Mesenteric fat pad (tissue), 1 donor: ENCODE data around the gene TMEM185B. TPM values are rescaled to one million over a fixed set of nuclear protein-coding genes. Genes with fewer than 3 reads are reported as not detected.
A peak's percentile ranks its signal among the peaks of the same experiment; 100 is the strongest.

Source experiments
- DNase-seq: peaks from one replicate; pipeline ENCODE4 v3.0.0-alpha.2; 2020; ENCODE audit warnings: low spot score
- total RNA-seq: library from RNA; stranded (reverse); fragmentation: NEBNext Ultra II Directional; extraction: Animal tissue kit (Norgen Biotek cat#: 25700); gene quantifications from one replicate; pipeline ENCODE4 v1.2.1, GENCODE V29; 2021
- donor health status: DM: yes; HTN: yes; CAD: no.

TMEM185B gene
- total RNA-seq, 1 donor from 2014 or later = 20.4 TPM

DNA sequence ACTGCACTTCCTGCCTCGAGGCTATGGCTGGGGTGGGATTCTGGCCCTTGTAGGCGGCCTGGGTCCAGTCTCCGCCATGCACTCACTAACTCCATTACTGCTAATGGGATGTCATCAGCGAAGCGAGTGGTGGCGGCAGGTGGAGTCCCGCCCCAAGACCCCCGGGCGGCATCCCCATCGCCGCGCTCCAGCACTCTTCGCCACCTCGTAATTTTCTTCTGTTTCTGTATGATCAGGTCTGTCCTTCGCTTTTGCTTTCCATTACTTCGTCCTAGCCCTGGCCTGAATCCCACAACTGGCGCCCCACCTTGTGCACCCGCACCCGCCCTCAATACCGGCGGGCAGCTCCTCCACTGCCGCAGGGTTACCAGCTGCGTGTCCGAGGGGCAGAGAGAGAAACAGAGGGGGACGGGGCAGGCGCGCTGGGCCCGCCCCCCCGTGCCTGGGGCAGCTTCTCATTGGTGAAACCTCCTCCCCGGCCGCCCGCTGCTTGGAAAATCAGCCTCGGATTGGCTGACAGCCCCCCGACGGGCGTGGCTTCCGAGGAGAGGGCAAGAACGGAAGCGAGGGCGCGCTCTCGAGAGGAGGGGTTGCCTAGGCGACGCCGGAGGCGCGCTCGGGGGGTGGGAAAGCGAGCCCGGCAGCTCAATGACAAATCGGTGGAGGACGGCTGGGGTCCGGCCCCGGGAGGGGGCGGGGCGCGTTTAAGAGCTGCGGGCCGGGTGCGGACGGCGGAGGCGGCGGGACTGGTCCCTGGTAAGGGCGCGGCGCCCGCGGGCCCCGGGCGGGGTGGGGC, 29.2 kb upstream of the TMEM185B start, which contains the start of gene RALB:
Gene RALB (plus strand): TSS at position 628 of the 796 bp plus-strand sequence. CDS start 25,813 bp downstream, outside the sequence.
- peak; percentile 100 for DNase-seq

DNA sequence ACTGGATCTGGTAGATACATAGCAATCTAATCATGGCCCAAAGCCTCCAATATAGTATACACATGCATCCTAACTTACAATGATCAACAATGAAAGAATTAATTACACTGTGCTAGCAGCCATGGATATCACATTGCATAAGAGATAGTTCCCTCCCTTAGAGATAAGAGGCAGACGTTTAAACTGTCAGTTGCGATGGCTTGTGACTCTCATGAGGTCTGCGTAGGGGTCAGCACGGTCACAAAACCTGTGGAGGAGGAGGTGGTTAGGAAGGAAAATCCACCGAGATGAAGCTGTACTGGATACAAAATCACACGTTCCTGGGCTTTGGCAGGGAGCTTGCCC, 28.7 kb upstream of the TMEM185B start:
- no peak for DNase-seq

DNA sequence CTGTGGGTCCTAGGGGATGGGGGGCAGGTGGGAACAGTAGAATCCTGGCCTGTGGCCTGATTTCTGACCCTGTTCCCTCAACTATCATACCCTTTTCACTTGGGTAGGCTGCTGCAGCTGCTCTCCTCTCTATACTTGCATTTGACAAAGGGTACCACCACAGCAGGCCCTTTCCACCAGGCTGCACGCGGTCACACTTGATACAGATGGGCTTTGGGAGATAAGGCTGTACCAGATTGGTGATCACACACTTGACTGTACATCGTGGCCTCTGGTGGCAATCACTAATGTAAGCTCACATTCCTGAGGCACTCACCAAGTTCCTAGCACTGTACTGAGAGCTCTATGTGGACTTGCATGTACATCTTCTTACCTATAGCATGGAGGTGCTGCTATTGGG, 27.9 kb upstream of the TMEM185B start:
- DNase-seq = peak; percentile 59

DNA sequence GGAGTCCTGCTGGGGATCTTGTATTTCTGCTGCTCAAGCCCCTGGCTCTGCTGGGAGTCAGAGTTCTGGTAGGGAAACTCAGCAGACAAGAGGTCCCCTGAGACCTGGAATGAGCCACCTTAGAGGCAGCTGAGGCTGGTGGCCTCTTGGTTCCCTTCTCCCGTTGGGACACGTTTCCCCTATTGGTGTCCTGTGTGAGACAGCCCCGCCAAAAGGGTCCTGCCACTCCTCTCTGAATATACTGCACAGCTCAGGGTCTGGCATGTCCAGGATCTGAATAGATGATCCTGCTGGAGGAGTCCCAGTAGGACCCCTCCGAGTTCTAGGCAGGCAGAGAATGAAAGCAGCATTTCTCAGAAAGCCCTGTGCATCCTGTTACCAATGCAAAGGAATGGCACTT, 27.4 kb upstream of the TMEM185B start:
- peak; percentile 81 for DNase-seq

DNA sequence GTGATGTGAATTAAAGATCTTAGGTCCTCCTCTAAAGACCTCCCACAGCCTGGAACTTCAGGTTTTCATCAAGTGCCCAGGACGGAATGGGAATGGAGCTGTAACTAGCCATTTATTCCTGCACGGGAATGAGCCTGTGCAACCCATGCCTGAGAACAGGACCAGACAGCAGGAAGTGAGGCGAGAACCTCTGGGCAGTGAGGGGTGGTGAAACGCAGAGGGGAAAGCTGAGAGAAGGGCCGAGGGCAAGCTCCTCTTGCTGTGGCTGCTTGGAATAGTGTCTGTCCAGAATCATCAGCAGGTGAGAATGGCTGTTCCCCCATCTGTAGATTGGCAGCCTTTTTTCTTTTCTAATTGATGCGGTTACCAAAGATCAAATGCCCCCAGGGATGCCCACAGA, 24.7 kb upstream of the TMEM185B start:
- DNase-seq = no peak

DNA sequence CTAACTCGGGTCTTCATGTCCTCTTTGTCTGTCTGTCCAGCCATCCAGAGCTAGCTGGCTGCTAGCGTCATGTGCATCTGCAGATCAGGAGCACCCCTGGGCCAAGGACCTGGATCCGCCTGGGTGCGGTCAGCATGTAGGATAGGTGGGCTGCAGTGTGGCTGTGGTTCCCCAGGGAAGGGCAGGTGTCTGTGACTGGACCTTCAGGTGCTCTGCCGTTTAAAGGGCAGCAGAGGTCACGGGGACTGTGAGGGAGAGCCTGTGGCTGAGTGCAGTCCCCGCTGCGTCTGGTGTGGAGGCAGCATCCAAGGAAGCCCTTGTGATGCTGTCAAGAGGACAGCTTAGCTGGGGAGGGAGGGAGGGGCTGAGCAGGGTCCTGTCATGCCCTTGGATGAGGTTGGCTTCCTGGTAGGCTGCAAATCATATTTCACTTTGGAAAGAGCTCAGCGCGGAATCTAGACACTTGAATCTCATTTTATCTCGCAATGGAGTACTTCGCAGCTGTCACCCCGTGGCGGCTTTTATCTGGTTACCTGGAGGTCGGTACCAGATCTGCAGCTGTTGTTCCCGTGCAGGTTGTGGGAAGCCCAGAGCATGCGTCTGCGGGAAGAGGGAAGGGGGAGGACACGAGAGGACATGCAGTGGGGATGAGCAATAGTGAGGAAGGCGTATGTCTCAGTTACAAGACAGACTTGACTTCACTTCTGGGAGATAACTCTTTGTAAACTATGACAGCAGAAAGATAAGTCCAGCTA, 23.5 kb upstream of the TMEM185B start:
- peak; percentile 74 for DNase-seq

DNA sequence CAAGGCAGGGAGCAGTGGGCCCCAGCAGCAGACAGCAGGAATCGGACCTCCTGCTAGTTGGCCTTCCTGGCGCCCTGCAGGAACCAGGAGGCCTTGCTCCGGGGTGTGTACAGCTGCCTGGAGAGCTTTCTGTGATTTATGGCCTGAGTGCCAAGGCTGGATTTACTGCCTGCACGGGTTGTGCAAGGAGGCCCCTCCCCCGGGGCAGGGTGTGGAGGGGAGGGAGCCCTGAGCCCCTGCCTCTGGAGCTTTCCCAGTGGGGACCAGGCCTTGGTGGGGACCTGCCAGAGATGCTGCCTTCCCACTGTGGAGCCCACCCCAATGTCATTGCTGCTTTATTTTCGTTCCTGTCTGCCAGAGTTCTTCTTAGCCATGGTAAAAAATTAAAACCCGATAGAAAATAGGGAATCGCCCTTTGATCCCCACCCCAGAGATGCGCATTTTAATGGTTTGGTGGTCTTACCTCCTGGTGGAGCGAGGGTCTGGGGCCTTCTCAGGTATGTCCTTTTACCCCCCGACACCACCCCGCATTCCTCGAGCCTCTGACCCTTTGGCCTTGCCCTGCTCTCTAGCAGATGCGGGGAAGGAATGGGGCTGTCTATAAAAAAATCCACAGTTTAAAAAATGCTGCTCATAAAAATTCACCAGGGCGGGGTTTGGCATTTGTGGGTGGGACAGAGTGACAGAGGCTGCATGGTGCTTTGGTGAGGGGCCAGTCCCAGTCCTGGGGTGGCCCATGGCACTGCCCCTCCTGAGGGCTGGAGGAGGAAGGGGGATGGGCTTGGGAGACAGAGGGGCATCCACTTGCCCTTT, 22.5 kb upstream of the TMEM185B start:
- peak; percentile 81 for DNase-seq

DNA sequence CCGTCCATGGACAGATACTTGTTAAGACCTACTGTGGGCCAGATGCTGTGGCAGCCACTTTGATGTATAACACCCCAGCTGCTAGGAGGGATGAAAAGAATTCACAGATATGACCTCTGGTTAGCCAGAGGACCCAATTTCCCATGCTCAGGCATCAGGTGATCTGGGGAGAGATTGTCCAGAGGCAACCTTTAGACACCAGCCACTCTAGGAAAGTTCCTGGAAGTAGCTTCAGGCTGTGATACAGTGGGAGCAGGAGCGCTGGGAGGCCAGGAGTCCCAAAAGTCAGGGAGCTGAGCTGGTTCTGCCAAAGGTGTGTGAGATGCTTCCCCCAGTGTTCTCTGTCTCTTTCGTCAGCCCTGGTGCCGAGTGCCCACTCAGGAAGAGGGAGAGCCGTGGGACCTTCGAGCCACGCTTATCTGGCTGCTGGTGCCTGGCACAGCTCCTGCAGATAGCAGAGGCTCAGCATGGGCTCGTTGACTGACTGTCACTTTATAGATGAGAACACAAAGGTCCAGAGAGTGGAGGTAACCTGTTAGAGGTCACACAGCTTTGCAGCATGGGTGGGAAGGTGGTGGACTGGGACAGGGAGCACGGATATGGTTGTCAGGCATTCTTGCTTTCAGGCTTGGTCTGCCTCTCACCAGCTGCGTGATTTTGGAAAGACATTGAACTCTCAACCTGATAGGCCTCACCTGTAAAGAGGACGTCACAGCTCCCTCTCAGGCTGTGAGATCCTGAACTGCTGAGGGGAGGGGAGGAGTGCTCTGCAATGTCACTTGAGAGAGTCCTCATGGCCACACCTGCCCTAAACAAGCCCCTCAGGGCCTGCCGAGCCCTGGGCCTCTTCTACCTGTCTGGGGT, 21.7 kb upstream of the TMEM185B start:
- DNase-seq = no peak

DNA sequence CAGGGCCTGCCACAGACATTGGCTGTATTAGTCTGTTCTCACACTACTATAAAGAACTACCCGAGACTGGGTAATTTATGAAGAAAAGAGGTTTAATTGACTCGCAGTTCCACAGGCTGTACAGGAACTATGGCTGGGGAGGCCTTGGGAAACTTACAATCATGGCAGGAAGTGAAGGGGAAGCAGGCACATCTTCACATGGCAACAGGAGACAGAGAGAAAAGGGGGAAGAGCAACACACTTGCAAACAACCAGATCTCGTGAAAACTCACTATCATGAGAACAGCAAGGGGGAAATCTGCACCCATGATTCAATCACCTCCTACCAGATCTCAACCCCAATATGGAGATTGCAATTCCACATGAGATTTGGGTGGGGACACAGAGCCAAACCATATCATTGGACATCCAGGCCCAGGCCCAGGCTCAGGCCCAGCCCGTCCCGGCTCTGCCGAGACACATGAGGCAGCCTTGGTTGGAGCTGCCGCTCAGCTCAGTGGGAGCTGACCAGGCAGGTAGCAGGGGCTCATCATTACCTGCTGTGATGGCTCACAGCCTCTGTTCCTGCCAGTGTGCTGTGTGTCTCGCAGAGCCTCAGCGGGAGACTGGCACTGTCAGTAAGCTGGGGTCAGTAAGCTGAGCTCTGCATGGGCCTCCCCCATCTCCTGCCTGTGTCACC, 20.8 kb upstream of the TMEM185B start:
- no peak for DNase-seq

DNA sequence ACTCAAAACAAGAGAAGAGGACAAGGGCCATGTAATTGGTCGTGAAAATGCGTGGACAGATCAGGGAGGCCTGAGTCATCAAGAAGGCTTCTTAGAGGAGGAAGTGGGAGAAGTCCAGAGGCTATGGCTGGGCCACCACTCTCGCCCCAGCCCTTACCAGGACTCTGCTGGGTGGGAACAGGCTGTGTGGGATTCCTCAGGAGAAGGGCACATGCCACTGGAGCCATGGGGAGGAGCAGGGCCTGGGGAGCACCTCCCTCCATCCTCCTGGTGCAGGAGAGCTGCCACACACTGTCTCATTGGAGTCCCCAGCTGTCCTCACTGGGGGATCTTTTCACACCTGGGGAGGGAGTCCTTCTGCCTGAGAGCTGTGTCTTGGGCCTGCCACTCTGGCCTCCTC, 20.0 kb upstream of the TMEM185B start:
- DNase-seq = no peak

DNA sequence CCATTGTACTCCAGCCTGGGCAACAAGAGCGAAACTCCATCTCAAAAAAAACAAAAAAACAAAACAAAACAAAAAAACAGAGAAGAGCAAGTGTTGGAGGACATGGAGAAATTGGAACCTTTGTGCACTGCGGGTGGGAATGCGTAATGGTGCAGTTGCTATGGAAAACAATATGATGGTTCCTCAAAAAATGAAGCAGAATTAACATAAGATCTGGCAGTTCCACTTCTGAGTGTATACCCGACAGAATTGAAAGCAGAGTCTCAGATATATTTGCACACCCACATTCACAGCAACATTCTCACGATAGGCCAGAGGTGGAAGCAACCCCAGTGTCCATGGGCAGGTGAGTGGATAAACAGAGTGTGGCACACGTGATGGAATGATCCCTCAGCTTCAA, 18.5 kb upstream of the TMEM185B start:
- DNase-seq = no peak

DNA sequence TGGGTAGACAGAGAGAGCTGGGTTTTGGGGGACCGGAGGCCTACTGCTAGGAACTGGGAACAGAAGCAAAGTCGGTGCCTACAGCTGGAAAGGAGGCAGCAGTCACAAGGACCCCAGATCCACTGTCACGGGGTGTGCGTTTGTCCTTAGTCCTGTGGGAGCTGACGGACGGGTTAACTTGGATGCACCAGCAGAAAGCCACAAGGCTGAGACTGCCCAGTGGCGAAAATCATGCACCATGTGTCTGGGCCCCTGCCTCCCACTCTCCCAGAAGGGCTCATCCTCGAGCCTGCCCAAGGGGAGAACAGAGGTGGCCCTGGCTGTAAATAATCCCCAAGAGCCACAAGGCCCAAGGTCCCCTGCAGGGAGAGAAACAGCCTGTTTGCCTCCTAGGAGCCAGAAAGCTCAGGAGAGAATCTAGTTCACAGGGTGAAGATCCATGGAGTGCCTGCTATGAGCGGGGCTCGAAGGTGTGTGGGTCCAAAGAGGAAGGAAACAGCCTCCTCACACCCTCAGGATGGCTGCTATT, 17.8 kb upstream of the TMEM185B start:
- no peak for DNase-seq

DNA sequence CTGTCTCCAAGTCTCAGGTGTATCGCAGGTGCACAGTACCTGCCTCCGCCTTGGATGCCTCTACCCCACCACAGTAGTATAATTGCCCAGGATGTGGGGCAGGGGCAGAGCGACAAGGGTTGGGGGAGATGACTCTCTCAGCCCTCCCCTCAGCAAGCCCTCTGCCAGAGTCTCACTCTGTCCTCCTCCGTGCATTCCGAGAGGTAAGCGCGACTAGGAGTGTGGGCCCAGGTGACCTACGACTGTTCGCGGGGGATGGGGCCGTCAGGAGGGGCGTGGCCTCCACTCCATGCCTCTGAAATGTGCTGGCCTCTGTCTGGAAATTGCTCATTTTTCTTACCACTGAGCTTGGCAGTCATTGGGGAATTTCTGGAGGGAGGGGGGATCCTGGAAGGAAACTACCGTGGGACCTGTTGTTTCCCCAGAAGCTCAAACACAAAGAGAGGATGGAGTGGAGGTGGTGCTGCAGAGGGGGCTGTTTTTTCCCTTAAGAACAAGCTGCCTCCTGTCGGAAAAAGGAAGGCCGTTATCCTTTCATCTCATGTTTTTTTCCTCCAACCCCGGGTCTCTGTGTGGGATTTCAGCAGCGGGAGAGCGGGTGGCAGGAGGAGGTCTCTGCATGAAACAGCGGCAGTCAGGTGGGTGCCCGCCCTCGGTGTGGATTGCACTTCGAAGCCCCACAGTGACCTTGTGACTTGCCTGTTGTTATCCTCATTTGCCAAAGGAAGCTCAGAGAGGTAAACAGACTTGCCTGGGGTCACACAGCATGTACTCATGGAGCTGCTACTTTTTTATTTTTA, 16.5 kb upstream of the TMEM185B start:
- DNase-seq = no peak

DNA sequence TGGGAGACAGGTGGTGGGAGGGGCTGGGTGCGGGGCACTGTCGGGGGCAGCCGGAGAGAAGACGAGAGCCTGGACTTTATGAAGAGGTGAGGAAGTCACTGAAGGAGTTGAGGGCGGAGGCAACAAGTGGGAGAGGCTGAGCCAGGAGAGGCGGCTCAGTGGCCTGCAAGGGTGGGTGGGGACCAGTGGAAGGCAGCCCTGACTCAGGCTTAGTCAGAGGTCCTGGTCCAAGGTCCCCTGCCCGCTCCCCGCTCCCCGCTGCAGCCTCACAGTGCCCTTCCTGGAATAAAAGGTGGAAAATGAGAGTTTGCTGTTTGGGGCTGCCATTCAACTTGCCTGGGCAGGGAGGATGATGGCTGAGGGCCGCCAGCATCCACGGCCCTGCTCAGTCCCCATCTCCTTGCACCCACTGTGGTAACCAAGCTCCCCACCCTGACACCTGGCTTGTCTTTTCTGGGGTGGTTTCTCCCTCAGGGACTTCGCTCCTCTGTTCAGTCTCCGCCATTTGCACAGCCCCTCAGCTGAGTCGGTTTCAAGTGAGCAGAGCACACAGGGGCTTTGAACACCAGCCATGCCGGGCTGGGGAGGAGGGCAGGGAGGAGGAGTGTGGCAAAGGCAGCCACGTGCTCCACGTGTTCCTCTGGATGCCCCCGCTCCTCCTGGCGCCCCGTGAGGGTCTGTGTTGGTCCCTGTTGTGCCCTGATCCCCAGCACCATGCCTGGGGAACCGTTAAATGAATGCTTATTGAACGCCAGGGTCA, 15.7 kb upstream of the TMEM185B start:
- DNase-seq = peak; percentile 89

DNA sequence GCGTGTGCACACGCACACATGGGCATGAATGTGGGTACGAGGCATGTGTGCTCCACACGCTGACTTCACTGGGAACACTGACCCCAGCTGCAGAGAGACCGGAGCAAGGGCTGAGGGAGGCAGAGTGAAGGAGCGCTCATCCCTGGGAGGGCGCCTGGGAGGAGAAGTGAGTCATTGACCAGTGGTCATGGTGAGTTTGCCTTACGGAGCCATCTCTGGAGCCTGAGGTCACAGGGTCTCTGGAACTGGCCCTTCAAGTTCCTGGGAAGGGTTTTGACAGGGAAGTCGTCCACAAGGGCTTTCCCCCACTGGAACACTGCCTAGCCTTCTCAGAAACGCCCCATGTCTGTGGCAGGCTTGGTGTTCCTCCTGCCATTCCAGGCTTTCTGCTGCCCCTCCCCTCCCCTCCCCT, 14.3 kb upstream of the TMEM185B start:
- peak; percentile 82 for DNase-seq

DNA sequence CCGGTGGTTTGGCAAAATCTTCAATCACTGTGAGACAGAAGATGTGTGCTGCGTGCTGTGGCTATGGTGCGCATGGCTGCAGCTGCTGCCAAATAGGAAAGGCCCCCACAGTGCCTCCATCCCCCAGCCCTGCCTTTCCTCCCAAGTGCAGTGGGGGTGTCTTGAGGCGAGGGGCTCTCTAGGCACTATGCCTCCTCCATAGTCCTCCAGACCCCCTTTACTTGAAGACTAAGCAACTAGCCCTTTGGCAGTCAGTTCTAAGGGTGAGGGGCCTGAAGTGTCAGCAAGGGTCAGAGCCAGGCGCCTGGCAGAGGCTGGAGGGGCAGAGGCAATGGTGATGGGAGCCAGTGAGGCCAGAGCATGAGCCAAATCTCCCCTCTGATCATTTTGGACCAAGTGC, 13.6 kb upstream of the TMEM185B start:
- DNase-seq = peak; percentile 26

DNA sequence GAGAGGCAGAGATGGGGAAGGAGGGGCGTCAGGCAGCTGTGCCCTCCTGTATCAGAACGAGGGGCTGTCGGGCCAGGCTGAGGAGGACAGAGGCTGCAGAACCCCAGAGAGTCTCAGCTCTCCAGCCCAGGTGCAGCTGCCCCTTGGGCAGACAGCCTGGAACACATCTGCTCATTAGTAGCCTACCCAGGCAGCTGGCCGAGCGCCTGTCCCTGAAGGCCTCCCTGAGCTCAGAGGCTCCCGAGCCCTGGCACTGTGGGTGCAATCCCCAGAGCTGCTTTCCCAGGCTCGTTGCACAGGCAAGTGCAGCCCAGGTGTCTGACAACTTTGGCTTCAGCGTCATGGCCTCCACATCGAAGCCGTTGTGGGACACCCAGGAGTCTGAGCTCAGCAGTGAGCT, 13.1 kb upstream of the TMEM185B start:
- peak; percentile 57 for DNase-seq

DNA sequence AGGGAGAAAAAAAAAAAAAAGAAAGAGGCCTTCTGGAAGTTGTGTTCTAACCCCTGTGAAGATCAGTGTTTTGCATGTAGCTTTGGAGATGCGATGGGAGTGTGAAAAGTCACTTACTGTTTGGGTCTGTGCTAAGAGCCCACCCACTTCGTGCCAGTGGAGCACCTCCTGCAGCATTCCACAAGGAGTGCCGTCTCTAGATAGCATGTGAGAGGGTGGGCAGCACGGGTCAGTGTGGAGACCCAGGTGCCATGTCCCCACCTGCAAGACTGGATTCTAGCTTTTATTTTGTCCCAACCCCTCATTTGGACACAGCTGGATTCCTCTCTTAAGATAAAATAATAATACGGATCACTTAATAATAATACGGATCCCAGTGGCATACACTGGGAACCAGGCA, 12.5 kb upstream of the TMEM185B start:
- DNase-seq = peak; percentile 47
